Measurements from ENCODE around the gene MYO1E.

MYO1E gene

DNA sequence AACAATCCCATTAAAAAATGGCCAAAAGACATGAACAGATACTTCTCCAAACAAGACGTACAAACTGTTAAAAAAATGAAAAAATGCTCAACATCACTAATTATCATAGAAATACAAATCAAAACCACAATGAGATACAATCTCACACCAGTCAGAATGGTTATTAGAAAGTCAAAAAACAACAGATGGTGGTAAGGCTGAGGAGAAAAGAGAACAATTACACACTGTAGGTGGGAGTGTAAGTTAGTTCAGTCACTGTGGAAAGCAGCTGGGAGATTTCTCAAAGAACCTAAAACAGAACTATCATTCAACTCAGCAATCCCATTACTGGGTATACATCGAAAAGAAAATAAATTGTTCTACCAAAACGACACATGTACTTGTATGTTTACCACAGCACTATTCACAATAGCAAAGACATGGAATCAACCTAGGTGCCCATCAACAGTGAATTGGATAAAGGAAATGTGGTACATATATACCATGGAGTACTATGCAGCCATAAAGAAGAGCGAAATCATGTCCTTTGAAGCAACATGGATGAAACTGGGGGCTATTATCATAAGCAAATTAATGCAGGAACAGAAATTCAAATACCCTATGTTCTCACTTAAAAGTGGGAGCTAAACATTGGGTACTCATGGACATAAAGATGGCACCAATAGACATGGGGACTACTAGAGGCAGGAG, 51.5 kb downstream of the MYO1E start:
- DNase-seq (ENCODE audit: low read depth in 4 of 4, low spot score in 1 of 4): no peak

DNA sequence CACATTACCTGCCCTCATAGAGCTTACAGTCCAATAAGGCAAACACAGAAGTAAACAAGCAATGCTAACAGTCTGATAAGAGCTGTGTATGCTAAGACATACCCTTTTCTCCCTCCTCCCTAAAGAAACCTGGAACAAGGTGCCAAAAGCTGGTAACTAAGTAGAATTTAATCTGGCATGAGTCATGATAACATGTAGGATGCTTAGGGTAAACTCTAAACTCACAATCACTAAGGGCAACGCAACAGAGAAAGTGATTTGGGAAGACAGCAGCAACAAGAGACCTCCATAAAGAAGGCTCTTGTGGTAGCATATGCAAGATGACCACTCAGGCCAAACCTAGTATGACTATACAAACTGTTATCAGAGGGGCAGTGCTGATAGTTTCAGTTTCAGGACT, 55.5 kb downstream of the MYO1E start:
- no peak for DNase-seq (ENCODE audit: low read depth in 4 of 4, low spot score in 1 of 4)

DNA sequence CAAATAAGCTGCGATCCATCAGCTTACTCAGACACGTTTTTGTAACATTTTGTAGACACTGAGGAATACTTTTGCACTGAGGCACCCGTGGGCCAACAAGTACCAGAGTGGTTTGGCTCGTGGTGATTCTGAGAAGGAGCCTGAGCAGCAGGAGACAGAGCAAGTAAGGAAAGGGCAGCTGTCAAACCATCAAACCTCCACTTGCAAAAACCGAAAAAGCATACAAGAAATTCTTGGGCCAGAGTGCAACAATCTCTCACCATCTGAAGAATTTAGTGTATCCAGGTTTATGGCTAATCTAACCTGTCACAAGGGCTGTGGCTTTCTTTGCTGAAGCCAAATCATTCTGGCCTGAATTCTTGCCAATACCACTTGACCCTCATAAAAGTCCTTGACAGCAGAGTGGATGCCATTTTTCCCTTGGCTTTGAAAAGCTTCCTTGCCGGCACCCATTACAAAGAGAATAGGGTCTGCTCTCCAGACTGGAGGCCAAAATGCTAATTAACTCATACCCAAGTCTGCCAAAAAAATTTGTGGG, 56.7 kb downstream of the MYO1E start:
- no peak for DNase-seq (ENCODE audit: low read depth in 4 of 4, low spot score in 1 of 4)

DNA sequence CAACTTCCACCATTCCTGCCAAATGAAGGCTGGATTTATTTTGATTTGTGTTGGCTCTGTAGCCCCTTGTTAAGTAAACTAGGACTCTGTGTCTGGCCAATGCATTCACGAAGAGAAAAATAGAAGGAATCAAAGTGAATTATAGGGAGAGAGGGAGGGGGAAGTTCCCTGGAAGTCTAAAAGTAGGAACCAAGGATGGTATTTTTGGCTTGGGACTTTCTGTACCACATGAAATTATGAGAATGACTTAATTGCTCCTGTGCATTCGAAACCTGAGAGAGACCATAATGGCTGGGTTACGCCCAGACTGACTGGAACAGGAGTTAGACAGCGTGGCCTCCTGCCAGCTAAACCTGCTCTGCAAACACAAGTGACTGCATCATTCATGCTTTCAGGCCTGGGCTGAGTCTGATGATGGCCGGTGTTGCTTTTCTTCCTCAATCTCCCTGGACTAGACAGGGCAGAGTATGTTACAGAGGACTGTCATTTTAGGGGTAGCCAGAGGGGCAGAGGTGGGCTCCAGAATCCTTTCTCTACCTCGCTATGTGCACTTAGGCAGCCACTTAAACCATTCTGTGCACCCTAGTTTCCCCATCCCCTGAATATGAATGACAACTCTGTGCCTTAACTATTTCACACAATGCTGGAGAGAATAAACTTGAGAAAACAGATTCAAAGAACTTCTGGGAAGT, 58.9 kb downstream of the MYO1E start:
- DNase-seq (ENCODE audit: low read depth in 4 of 4, low spot score in 1 of 4): no peak

DNA sequence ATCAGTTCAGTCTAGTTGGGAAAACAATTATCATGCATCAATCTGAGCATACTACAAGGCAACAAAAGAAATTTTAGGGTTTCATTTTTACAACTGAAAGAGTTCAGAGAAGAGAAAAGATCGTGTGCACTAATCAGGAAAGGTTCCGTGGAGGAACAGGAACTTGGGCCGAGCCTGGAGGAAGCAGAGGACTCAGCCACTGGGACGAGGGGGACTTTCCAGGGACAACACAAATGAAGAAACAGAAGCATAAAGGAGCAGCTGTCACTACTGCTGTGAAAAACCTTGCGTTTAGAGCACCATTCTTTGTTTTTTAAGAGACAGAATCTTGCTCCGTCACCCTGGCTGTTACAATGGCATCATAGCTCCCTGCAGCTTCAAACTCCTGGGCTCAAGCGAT, 60.5 kb downstream of the MYO1E start:
- DNase-seq (ENCODE audit: low read depth in 4 of 4, low spot score in 1 of 4): no peak

DNA sequence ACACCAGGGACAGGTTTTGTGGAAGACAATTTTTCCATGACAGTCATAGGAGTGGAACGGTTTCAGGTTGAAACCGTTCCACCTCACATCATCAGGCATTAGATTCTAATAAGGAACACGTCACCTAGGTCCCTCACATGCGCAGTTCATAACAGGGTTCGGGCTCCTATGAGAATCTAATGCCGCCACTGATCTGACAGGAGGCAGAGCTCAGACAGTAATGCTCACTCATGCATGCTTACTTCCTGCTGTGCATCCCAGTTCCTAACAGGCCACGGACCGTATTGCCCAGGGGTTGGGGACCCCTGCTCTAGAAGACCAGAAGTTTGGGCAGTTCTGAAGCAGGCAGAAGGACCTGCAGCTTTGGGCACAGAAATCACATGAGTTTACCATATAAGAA, 61.5 kb downstream of the MYO1E start:
- no peak for DNase-seq (ENCODE audit: low read depth in 4 of 4, low spot score in 1 of 4)

DNA sequence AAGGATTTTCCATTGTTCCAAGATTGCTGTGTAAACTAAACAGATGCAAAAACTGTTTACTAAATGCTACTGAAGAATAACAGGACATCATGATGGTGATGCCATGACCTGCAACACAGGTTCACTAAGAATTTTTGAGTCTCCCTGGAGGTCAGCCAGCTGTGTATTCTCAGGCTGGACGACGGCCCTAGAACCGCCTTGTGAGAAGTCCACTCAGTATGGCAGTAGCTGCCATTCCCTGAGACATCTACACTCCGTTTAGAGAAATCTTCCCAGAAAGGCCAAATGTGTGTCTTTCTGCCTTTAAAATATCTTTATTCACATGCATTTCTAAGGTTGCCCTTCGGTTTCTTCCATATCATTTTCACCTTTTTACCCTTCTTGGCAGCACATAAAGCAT, 63.3 kb downstream of the MYO1E start:
- no peak for DNase-seq (ENCODE audit: low read depth in 4 of 4, low spot score in 1 of 4)

DNA sequence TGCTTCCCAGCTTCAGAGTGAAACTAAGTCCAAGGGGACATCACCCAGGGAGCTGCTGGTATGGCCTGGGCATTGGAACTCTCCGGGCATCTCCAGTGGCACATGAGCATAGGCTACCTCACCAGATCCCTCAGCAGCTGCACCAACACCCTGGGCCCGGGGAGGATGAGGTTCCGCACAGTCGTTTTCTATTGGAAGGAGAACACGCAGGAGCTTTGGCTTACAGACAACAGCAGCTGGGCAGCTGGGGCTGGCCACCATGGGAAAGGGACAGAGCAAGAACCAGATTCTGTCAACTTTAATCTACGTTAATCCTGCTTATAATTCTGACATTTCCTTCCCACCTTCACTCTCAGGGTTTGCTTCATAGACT, 65.5 kb downstream of the MYO1E start:
- no peak for DNase-seq (ENCODE audit: low read depth in 4 of 4, low spot score in 1 of 4)

DNA sequence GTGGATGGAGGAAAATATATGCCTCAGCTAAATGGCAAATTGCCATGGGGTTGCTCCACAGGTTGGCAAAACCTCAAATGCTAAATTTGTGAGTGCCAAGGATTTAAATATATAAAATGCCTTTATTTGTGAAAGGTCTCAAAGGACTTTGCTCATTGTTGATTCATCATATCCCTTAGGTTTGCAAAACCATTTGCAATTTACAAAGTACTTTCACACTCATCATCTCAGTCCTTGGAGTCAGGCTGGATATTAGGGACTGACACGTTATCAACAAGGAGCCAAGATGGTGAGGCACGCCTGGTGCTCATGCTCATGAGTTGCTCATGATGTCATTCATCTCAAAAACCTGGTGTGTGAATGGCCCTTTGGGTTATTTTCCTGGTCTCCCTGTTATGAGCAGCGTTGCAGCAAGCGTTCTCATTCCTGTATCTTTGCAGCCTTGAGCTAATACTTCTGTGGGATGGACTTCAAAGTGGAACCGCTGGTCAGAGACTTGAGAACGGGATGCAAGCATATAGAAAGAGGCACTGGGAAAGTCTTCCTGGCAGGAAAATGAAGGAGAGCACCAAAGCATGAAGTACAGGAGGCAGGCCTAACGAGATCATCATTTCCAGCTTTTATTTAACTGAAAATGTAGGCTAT, 66.0 kb downstream of the MYO1E start:
- DNase-seq (ENCODE audit: low read depth in 4 of 4, low spot score in 1 of 4): no peak

DNA sequence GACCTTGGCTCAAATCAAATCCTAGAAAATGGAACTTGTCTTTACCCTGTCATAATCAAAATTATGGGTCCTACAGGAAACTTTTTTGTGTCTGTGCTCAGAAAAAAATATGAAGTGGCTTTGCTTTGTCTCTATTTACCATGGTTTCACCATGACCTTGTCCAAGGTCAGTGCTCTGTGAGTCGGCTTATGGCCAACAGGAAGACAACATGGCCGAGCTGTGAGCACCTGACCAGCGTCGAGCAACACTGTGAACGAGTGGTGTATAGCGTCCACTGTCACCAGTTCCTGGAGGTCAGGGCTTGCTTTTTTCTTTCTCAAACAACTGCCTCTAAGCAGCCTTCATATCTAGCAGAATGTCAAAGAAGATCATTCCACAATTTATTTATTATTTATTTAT, 67.9 kb downstream of the MYO1E start:
- no peak for DNase-seq (ENCODE audit: low read depth in 4 of 4, low spot score in 1 of 4)

DNA sequence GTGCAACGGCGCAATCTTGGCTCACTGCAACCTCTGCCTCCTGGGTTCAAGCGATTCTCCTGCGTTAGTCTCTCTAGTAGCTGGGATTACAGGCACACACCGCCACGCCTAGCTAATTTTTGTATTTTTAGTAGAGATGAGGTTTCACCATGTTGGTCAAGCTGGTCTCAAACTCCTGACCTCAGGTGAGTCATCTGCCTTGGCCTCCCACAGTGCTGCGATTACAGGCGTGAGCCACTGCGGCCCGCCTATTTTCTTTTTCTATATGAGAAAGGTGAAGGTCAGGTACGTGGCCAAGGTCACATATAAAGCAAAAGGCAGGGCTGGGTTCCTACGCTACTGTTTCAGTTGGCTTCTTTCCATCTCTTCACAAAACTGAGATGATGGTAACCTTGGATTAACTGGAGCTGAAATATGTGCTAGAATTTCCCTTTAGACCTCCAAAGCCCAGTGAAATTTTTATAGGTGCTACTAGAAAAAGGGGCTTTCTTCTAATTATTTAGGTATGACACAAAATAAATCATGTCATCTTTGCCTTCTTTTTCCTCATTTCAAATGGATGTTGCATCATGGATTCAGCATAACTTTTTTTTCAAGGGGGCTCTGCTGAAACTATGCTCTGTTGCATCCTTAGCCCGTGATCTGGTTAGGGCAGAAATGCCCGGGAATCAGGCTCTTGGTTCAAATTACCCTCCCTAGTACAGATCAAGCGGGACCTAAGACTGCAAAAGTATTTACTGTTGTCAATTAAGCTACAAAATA, 68.5 kb downstream of the MYO1E start:
- DNase-seq (ENCODE audit: low read depth in 4 of 4, low spot score in 1 of 4): no peak

DNA sequence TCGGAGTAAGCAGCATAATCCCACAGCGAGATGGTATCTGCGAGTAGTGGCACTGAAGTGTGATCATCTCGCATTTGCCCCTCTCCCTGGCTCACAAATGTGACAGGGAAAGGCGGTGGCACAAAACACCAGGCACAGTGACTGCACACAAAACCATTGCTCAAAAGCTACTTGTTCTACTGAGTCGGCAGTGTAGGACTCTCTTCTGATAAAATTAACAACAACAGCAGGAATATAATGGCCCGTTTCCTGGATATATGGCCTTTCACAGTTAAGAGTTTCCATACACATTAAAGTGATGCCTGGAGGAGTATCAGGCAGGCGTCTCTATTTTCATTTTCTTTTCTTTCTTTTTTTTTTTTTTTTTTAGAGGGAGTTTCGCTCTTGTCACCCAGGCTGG, 69.0 kb downstream of the MYO1E start:
- no peak for DNase-seq (ENCODE audit: low read depth in 4 of 4, low spot score in 1 of 4)

DNA sequence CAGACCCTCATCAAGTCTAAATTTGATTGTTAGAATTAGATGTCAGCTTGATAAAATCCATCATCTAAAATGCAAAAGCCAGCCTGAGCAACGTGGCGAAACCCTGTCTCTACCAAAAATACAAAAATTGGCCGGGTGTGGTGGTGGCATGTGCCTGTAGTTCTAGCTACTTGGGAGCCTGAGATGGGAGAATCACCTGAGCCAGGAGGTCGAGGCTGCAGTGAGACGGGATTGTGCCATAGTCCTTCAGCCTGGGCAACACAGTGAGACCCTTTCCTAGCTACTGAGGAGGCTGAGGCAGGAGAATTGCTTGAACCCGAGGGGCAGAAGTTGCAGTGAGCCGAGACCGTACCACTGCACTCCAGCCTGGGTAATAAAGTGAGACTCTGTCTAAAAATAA, 69.5 kb downstream of the MYO1E start:
- no peak for DNase-seq (ENCODE audit: low read depth in 4 of 4, low spot score in 1 of 4)

DNA sequence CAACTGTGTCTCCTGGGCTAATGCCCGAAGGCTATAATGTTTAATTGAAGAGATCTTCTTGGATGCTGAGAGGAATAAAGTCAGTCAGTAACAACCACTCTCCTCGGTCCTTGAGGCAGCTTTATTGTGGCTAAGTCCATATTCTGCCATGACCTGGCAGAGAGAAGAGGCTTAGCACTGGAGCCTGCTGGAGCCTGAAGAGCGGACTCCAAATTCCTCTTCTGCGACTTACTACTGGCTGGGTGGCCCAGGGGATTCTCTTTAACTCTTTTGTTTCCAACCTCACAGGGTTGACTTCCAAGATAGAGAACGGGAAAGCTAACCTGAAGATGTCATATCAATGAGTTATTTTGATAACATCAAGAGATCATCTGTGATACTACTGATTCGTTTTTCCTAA, 71.1 kb downstream of the MYO1E start:
- no peak for DNase-seq (ENCODE audit: low read depth in 4 of 4, low spot score in 1 of 4)

DNA sequence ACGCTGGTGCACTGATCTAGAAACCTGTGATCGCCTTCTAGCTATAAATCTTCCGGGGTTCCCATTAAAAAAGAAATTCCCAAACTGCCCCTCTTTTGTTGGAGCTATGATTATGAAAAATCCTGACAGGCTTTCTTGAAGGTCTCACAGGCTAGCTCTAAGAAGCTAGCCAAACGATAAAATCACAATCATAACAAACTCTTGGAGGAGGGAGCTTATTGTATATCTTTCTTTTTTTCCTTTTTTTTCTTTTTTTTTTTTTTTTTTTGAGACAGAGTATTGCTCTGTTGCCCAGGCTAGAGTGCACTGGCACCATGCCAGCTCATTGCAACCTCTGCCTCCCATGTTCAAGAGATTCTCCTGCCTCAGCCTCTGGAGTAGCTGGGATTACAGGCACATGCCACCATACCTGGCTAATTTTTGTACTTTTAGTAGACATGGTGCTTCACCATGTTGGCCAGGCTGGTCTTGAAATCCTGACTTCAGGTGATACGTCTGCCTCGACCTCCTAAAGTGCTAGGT, 72.0 kb downstream of the MYO1E start:
- no peak for DNase-seq (ENCODE audit: low read depth in 4 of 4, low spot score in 1 of 4)

DNA sequence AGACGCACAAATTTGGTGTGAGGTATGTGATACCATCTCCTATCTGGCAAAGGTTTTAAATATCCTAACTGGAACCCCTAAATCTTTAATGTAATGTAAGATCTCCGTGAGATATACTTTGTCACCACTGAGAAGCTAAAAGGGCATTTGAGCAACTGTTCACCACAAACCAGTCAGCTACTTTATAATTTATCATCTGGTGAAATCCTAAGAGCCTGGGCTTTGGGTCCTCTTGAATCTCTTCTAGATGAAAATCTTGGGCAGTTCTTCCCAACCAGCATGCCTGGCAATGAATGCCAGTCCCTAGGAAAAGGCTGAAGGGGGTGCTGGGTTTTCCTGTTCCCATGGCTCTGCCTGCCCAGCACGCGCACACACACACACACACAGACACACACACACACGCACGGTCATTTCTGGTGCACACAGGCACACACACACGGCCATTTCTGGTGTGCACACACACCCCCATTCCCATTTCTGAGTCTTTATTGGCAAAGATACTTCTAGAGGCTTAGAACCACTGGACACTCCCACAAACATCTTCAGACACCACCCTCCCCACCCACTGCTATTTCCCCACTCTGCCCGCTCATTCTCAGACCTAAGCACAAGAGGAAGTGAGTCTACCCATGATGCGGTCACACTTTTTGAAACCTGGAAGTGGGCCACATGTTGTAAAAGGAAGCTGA, 72.6 kb downstream of the MYO1E start:
- peak; percentile 28 to 51 (median 34) for DNase-seq (ENCODE audit: low read depth in 4 of 4, low spot score in 1 of 4)

DNA sequence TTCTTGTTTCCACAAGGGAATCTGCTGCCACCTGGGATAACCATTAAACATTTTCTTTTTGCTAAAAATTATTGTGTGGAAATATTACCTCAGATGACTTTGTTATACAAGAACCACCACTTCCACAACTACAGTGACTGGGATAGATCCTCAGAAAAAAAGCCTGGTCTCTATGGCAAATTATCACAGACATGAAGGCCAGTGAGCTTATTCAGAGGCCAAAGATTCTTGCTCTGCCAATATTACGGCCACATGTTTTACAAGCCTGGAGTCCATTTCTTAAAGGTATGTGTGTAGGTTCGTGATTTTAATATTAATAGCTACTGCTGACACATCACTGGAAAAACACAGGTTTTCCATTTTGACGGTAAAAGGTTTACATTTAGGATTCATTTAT, 73.8 kb downstream of the MYO1E start:
- DNase-seq (ENCODE audit: low read depth in 4 of 4, low spot score in 1 of 4): no peak

DNA sequence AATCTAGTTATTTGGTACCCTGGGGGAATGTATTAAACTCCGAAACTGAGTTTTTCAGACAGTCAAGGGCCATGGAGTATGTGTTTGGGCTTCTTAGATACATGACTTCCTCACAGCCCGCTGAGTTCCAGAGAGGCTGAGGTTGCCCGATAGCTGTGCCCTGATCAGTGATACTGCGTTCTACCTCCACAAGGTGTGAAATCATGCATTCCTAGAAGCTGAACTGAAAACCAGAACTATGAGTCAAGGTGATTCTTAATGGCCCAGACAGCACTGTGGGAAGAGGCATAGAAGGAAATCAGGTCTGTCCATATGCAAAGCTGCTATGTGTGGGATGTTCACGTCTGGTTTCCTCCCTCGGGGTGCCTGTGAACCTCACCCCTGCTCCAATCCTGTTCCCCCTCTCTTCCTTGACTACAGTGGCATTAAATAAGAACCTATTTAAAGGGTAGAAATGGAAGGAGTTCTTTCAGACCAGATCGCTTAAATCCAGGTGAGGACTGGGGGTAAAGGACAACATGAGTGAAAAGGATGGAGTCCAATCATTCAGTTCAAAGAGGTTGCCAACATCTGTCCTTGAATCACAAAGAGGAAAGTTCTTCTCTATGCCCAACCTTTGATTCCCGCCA, 74.3 kb downstream of the MYO1E start:
- peak in 2 of 4 experiments; percentile 16 to 34 for DNase-seq (ENCODE audit: low read depth in 4 of 4, low spot score in 1 of 4)

DNA sequence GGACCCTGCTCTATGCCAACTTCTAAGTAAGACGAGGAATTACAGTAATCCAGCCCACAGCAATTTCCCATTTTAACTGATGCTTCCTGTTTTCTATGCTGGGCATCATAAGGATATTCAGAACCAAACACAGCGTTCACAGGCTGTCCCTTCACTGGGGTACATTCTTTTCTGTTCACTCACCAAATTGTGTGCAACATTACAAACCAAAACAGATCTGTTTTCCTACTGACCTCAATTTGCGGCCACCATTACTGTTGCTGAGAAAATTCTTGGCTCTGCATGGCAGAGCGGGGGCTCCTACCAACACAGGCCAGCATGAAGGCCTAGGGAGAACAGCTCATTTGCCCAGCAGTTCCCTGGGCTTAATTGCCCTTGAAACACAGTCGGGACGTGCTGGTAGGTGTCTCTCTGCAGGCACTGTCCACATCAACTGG, 76.5 kb downstream of the MYO1E start:
- DNase-seq (ENCODE audit: low read depth in 4 of 4, low spot score in 1 of 4): no peak

DNA sequence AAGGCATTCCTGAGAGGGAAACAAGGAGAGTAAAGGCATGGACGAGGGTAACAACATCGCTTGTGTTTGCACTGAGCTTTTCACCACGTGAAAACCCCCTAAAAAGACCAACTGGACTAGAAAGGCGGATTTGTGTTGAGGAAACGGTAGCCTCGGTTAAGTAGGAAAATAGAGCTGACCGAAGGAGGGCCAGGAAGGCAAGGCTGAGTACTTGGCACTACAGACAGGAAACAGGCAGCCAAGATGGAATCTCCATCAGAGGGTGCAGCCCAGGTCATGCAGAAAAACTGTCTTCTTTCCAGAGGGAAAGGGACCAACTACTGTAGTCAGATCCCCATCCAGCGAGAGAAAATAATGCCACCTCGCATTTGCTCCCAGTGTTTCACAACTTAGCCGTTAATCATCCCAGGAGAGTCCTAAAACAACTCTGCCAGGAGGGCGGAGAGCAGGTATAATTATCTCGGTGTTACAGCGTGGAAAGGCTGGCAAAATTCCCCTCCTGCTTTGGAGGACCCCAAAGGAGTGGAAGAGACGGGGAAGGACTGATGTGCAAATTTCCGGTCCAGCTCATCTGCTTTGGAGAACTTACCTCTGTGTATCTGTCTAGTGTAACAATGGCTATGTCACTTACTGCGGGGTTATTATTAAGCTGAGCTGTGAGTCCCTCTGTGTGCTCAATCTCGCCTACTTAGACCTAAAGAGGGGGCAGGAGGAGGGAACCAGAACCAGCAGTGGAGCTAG, 77.2 kb downstream of the MYO1E start:
- no peak for DNase-seq (ENCODE audit: low read depth in 4 of 4, low spot score in 1 of 4)
